ENCODE data around the gene KDM4D.
"Not testable (repeated sequence)": the region's sequence is repeated elsewhere in the genome, so short reads cannot be mapped to it uniquely, and the experiment has no call there.

The KDM4D gene

DNA sequence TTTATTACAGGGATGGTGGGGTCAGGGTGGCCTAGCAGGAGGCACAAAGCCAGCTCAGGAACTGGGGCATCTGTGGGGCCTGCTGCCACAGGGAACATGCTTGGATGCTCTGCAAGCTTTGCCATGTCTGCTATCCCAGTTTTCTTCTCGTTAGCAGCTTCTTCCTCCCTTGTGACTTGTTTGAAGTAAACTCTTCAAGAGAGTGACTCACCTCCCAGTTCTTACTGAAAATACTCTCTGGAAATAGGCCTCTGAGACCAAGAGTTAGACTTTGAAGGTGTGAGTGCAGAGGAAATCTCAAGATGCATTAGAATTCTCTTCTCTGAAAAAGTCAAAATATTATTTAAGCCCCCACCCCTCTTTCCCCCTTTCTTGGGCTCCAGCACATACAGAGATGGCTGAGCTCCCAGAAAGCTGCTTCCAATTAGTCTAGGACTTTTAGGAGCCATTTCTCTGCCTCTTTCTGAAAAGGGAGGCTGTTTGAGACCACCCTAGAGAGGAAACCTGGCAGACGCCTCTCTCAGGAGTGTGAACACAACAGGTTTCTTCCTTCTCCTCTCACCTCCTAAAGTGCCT, 15.3 kb upstream of the KDM4D start:
- no peak for DNase-seq

DNA sequence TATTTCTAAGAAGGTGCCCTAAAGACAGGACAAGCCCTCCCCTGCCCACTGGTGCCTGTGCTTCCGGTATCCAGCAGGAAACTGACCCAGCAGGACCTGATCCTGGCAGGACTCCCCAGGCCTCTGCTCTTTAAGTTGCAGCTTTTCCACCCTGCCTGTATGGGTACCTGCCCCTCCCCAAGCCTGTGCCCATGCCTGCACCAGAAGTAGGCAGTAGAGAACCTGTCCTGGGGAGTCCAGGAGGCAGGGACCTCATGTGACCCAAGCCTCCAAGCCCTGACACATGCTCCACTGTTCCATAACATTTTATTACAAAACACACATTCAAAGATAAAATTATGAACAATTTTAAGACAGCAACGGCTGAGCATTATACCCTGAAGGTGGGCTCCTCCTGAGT, 14.3 kb upstream of the KDM4D start:
- DNase-seq: no peak

DNA sequence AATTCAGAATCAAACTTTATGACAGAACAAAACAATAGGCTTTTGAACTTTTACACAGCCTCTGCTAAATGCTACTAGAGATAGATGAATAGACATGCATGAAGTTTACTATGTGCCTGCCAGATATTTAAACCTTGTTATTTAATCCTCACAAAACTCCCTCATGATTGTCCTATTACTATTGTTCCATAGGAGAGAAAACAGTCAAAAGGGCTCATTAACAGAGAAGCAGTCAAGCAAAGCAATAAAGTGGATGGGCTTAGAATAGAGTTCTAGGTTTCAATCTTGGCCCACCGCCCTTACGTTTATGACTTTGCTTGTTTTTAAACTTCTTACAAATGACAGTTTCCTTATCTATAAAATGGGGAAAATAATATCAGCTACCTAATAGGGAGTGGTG, 13.0 kb upstream of the KDM4D start:
- DNase-seq: no peak

DNA sequence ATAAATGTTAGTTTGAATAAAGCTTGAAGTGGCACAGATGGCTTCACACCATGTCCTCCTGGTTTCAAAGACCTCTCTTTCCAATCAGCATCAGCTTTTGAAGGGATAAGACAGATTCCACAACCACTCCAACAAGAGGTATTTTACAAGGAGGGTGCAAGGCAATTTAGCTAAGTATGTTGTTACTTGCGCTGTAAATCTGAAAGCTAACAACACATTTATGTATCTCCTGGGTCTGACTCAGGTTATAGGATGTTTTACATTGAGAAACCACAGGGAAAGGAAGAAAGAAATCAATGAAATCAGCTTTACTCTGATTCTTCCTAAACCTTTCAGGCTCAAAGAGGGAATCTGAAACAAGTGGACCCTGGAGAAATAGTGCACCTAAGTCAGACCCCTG, 12.3 kb upstream of the KDM4D start:
- DNase-seq: no peak

DNA sequence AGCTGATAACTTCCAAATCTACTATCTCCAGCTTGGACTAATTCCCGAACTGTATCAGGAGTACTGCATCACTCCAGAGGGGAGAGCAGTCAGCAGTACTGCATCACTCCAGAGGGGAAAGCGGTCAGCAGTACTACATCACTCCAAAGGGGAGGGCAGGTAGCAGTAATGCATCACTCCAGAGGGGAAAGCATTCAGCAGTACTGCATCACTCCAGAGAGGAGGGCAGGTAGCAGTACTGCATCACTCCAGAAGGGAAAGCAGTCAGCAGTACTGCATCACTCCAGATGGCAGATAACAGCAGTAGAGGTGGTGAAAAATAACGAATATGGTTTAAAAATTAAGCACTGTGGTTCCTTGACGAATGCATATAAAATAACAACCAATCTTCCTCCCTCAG, 8.6 kb upstream of the KDM4D start:
- no peak for DNase-seq

- DNase-seq: peak; percentile 10 to 30
Observed at GRCh38 chr11:94968334-94968958, 5.1 kb upstream of the KDM4D start.

DNA sequence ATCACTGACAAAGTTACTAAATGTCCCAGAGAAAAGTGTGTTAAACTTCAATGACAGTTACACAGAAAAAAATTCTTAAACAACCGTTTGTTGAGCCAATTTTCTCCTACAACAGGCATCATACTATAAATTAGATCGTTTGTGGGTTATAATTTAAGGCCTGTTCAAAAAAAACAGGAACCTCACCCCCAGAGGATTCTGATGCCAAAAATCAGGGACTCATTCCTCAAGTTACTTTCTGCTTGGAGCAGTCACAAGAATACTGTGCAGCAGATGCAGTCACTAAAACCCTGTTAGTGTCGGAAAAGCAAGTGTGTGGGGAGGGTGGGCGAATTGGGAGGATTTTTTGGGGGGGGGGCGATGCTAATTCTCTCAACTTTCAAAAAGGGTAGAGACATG, 810 bp upstream of the KDM4D start:
- no peak for DNase-seq

DNA sequence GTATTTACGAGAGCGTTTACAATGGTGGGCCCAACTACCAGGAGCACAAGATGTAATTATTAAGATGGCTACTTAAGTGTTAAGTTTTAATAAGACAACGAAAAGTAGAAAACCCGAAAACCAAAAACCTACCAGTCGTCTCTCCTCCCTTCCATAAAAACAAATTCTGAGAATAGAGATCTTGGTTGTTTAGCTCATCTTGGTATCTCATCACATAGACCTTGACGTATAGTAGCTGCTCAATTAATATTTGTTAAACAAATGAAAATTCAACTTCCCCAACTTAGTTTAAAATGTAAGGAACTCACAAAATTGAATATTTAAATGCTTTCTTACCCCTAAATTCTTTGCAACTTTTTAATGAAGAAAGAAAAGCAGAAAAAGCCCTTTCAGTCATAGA, 669 bp downstream of the KDM4D start:
- no peak for DNase-seq

- DNase-seq: no peak
Observed at GRCh38 chr11:94975599-94975998, 2.1 kb downstream of the KDM4D start.

DNA sequence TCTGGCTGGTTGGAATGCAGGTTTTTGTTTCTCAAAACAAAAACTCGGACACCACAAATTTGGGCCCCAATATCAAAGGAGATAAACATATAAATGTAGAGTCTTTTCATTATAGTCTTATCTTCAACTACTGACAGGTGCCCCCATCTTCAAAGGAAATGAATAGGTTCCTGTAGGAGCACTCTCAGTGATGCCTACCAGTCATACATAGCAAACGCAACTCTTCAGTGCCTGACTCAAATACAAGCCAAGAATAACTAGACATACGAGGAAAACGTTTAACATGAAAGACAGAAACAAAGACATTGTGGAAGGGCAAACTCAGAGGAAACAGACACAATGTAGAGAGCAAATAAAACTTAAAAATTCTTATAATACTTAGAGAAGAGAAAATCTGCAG, 13.9 kb downstream of the KDM4D start:
- no peak for DNase-seq

GRCh38 chr11:94988748-94989147, 15.2 kb downstream of the KDM4D start:
- DNase-seq: no peak

DNA sequence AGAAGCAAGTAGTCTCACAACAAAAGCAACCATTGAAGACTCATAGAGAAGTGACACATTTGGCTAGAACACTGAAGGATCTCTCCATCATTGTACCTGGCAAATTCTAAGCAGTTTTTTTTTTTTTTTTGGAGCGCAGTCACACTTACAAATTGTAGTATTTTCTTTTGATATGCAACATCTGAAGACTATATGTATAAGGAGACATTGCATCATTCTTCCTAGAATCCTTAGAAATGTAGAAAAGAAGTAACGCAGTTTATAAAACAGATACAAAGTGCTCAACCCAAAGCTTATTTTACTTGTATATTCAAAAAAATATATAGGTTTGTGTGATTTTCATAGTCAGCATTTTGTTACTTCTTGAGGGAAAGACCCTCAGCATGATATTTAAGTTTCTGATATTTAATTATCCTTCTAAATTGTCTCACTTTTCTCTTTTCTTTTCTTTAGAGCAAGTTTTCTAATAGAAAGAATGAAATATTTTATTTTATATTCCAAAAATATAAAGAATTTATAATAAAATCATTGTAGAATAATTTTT, 20.0 kb downstream of the KDM4D start:
- no peak for DNase-seq

DNA sequence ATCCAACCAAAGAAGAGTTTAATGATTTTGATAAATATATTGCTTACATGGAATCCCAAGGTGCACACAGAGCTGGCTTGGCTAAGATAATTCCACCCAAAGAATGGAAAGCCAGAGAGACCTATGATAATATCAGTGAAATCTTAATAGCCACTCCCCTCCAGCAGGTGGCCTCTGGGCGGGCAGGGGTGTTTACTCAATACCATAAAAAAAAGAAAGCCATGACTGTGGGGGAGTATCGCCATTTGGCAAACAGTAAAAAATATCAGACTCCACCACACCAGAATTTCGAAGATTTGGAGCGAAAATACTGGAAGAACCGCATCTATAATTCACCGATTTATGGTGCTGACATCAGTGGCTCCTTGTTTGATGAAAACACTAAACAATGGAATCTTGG, 23.9 kb downstream of the KDM4D start:
- no peak for DNase-seq

DNA sequence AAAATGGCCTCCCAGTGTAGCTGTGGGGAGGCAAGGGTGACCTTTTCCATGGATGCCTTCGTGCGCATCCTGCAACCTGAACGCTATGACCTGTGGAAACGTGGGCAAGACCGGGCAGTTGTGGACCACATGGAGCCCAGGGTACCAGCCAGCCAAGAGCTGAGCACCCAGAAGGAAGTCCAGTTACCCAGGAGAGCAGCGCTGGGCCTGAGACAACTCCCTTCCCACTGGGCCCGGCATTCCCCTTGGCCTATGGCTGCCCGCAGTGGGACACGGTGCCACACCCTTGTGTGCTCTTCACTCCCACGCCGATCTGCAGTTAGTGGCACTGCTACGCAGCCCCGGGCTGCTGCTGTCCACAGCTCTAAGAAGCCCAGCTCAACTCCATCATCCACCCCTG, 24.8 kb downstream of the KDM4D start:
- no peak for DNase-seq

- peak; percentile 44 to 63 for DNase-seq
Observed at GRCh38 chr11:95003716-95004115, 30.2 kb downstream of the KDM4D start.

- DNase-seq: no peak
Observed at GRCh38 chr11:95005642-95006041, 32.1 kb downstream of the KDM4D start.

DNA sequence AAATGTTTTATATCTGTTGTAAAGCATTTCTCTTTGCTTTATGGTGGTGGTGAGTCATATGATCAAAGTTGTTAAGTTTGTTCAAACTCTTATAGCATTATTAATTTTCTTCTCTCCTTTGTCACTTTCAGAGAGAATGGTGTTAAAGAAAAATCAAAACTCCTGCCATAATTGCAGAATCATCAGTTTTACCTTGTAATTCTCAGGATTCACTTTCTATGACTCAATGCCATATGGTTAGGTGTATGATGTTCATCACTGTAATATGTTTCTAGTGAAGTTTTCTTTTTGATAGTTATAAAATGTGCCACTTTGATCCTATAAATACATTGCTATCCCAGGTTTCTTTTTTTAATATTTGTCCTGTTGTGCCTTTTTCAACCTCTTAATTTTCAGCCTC, 37.9 kb downstream of the KDM4D start:
- no peak for DNase-seq

DNA sequence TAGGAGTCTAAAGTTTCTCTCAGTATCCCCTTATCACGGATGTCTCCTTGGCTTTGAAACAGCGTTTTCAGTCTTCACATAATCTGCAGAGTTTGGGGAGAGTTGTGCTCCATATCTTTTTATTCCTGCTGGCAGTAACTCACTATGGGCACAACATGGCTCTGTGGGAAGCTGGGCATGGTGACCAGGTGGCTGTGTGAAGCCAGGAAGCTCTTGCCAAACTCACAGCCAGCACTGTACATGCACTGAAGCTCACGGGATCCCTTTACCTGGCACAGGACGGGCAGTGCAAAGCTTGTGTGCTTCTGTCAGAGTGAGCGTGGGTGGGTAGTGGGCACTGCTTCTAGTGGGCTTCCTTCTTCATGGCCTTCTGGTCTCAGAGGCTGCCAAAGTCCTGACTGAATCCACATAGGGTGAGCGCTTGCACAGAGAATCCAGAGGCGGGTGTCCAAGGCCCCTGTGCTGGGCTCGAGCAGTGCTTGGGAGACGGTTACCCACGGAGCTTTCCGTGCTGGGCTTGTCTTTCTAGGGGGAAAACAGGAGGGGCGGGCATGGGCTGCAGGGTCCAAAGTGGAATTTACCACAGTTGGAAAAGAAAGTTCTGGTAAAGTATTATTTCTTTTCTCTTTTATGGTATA, 40.8 kb downstream of the KDM4D start:
- DNase-seq: no peak

GRCh38 chr11:95016139-95016538, 42.6 kb downstream of the KDM4D start:
- no peak for DNase-seq

- DNase-seq: not testable (repeated sequence)
Observed at GRCh38 chr11:95021468-95021867, 48.0 kb downstream of the KDM4D start.

GRCh38 chr11:95024958-95025357, 51.4 kb downstream of the KDM4D start, which contains the start of gene KDM4E:
Gene KDM4E (plus strand): TSS chr11:95025258. CDS start chr11:95025558, 300 bp downstream.
- no peak for DNase-seq

DNA sequence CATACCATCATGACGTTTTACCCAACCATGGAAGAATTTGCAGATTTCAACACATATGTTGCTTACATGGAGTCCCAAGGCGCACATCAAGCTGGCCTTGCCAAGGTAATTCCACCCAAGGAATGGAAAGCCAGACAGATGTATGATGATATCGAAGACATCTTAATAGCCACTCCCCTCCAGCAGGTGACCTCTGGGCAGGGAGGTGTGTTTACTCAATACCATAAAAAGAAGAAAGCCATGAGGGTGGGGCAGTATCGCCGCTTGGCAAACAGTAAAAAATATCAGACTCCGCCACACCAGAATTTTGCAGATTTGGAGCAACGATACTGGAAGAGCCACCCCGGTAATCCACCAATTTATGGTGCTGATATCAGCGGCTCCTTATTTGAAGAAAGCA, 52.1 kb downstream of the KDM4D start:
- DNase-seq: not testable (repeated sequence)

DNA sequence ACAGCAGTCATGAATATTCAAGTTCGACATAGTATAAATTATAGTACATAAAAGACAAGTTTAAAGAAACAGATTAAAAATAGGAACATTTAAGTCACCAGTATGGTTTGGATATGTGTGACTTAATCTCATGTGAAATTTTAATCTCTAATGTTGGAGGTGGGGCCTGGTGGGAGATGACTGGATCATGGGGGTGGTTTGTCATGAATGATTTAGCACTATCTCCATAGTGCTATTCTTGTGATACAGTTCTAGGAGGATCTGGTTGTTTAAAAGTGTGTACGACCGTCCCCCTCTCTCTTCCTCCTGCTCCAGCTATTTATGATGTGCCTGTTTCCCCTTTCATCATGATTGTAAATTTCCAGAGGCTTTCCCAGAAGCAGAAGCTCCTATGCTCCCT, 54.8 kb downstream of the KDM4D start:
- peak in 1 of 2 donors; percentile 9 for DNase-seq

GRCh38 chr11:95033051-95033450, 59.5 kb downstream of the KDM4D start:
- DNase-seq: no peak

Measured in inflammatory macrophage treated with lipopolysaccharide for 1 hour (primary cell).